Mammary epithelial cell (primary cell): Measurements from ENCODE around the gene PINK1.

Experiments used
- CTCF ChIP-seq, 2 donors: IDR thresholded peaks in 1 of 2; conservative IDR thresholded peaks in 1 of 2; 2 replicates each; pipeline ENCODE4 v1.5.1; 2011 to 2012; ENCODE audit warnings: inconsistent platforms in 2 of 2, low read length in 2 of 2, mild to moderate bottlenecking in 2 of 2, control low read depth in 1 of 2, low read depth in 1 of 2; ENCODE audit not compliant: insufficient read depth in 1 of 2; ENCODE audit errors: extremely low read depth in 1 of 2
- EZH2 ChIP-seq: IDR thresholded peaks from 2 replicates; pipeline ENCODE4 v1.6.1; 2012; ENCODE audit warnings: low read length, inconsistent platforms, borderline replicate concordance

GRCh38 chr1:20657024-20657423 is 23.8 kb downstream of the PINK1 start:
- no peak for TF ChIP-seq CTCF (conservative IDR thresholded peaks at IDR 0.05 in 1 of 2, IDR thresholded peaks at IDR 0.05 in 1 of 2; ENCODE audit: extremely low read depth in 1 of 2, insufficient read depth in 1 of 2, low read depth in 1 of 2, low read length in 2 of 2)
- no peak for TF ChIP-seq EZH2
